Non-pigmented ciliary epithelial cell (primary cell): ENCODE data around the gene DSCAML1.

Source experiments
- DNase-seq: peaks from one replicate; pipeline ENCODE4 v3.0.0-alpha.2; 2010; ENCODE audit warnings: low read depth

The DSCAML1 gene

GRCh38 chr11:117688255-117688797 lies 108.7 kb downstream of the DSCAML1 start:
- no peak for DNase-seq

GRCh38 chr11:117687776-117688175 lies 109.2 kb downstream of the DSCAML1 start:
- DNase-seq = no peak

GRCh38 chr11:117686711-117687110 lies 110.3 kb downstream of the DSCAML1 start:
- no peak for DNase-seq

DNA sequence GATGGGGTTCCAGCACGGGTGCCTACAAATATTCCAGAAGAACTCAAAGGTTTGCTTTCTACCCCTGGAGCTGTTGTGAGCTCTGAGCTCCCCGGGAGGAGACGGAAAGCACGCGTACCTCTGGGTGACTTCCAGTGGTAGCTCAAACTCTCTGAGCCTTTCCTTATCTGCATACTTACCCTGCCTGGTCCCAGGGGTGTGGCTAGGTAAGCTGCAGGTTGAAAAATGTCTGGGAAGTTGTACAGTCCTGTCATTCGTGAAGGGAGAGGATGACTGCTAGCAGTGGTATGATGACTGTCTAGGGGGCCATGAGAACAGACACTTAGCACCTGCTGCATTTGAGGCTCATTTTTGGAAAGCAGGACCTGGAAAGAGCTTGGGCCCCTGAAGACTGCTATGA lies 111.5 kb downstream of the DSCAML1 start:
- DNase-seq = no peak

DNA sequence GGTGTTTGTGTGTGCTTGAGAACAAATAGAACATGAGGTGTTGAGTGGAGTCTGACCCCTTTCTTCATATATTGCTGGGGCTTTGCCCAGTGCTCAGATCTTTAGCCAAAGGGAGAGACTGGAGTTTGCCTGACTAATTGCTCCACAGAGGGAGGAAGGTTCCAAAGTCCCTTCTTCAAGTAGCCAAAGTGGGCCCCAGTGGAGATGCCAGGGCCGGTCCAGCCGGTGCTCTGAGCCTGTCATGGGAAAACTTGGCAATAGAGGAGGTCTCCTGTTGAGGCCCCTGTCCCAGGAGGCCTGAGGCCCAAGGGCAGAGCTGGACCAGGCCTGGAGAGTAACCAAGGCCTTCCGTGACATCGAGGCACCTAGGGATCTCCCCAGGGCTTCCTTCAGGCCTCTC lies 112.3 kb downstream of the DSCAML1 start:
- no peak for DNase-seq

- no peak for DNase-seq
These were observed 112.9 kb downstream of the DSCAML1 start for GRCh38 chr11:117684111-117684510.

GRCh38 chr11:117681438-117681837 lies 115.6 kb downstream of the DSCAML1 start:
- DNase-seq = no peak

GRCh38 chr11:117679461-117679860 lies 117.6 kb downstream of the DSCAML1 start:
- DNase-seq = no peak

DNA sequence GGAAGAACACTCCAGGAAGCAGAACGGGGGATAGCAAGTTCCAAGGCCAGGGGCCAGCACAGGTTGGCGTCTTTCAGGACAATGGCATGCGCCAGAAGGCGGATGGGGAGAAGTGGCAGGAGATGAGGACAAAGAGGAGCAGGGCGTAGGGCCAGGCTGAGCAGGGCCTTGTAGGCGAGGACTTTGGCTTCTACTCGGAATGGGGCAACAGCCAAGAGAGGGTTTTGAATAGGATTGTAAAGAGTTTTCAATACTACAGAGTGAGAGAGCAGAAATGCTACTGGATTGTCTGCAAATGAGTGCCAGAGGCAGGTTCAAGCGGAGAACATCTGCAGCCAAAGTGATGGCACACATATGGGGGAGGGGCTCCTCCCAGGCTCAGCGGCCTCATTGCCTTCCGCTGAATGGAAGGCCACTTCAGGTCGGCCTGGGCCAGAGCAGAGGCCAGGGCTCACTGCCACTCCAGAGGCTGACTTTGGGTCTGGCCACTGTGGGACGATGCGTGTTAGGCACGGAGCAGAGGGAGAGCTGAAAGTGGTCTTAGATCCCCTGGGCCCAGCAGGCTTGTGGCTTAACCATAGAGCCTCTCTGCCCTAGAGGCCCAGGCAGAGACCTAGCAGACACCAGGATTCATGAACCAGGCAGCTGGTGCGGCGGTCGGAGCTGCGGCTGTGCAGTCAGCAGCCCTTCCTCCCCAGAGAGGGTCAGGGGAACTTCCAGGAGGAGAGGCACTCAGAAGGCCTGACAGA lies 118.2 kb downstream of the DSCAML1 start:
- no peak for DNase-seq

- no peak for DNase-seq
These were observed 119.2 kb downstream of the DSCAML1 start for GRCh38 chr11:117677729-117678310.

GRCh38 chr11:117676501-117676900 lies 120.5 kb downstream of the DSCAML1 start:
- no peak for DNase-seq

DNA sequence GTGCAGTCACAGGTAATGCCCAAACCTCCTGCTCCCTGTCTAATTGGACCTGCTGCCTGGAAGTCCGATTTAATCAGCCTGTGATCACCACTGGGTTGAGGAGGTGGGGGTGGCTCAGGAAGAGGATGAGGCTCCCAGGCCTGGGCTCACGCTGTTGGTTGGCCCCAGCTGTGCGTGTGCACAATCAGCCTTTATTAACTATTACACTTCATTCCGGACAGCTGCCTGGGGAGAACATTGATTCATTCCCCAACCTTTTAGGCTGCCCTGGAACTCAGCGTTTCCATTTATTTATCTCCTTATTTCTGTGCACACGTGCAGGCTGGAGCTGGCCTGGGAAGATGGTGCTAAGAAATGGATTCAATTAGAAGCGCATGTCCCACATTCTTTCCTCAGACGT lies 123.4 kb downstream of the DSCAML1 start:
- DNase-seq = no peak

GRCh38 chr11:117671370-117671769 lies 125.6 kb downstream of the DSCAML1 start:
- no peak for DNase-seq

- DNase-seq = no peak
These were observed 126.1 kb downstream of the DSCAML1 start for GRCh38 chr11:117670924-117671323.

DNA sequence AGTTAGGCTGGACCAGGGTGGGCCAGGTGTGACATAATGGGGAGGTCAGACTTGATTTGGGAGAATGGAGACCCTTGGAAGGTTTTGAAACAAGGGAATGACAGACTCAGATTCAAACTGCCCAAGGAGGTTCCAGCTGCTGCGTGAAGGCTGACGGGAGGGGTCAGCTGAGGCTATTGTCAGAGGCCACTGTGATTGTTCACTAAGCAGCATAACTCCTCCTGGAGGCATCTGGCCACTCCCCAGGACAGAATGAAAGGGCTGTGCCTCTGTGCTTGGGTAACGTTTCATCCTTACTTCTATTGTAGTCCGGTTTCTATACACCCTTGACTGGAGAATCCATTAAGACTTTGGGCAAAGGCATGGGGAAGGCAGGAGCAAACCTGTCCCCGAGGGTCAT lies 126.6 kb downstream of the DSCAML1 start:
- no peak for DNase-seq

DNA sequence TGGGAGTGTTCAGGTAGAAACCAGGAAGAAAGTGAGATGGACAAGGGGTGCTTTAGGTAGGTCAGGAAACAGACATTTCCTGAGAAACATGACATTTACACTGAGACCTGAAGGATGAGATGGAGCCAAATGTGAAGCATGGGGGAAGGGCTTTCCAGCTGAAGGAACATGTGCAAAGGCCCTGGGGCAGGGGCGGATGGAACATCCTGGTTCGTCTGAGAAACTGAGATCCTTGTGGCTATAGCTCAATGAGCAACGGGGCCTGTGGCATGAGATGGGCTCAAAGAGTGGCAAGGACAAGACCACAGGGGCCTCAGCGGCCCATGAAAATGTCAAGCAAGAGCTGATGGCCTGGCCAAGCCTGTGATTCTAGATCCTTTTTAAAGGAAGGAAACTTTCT lies 127.4 kb downstream of the DSCAML1 start:
- DNase-seq = no peak

- DNase-seq = no peak
These were observed 128.0 kb downstream of the DSCAML1 start for GRCh38 chr11:117669062-117669461.

- no peak for DNase-seq
These were observed 128.7 kb downstream of the DSCAML1 start for GRCh38 chr11:117668321-117668751.

DNA sequence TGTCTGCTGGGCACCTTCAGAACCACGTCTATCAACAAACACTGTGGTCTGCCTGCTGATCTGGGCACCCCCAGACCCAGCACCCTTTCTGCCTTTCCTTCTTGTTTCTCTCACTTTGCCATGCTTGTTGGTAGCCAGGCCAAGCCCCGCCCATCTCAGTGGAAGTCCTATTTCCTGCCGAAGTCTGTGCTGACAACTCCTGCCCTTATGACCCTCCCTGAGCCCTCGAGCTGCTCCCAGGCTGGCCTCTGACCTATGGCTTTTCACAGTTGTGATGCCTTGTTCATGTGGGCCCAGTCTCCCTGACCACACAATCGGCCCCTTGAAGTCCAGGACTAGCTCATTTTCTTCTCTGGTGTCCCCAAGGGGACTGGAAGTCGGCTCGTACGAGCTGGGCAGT lies 132.1 kb downstream of the DSCAML1 start:
- no peak for DNase-seq

GRCh38 chr11:117663821-117664220 lies 133.2 kb downstream of the DSCAML1 start:
- no peak for DNase-seq

DNA sequence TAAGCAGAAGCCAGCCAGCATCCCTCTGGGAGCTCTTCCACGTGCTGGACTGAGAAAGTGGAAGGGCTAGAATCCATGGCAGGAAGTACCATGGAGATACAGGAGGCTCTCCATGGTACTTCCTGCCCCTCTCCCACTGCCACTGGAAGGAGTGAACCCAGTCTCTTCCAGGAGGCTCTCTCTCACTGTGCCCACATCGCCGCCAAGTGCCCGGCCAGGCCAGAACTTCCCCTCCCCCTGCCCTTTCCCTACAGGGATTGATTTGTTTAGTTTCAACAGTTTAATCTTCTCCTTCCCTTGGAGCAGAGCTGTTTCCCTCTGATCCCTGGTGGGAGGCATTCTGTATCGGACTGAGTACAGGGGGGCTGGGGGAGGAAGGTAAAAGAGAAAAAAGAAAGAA lies 133.6 kb downstream of the DSCAML1 start:
- DNase-seq = no peak

- no peak for DNase-seq
These were observed 134.2 kb downstream of the DSCAML1 start for GRCh38 chr11:117662671-117663269.

DNA sequence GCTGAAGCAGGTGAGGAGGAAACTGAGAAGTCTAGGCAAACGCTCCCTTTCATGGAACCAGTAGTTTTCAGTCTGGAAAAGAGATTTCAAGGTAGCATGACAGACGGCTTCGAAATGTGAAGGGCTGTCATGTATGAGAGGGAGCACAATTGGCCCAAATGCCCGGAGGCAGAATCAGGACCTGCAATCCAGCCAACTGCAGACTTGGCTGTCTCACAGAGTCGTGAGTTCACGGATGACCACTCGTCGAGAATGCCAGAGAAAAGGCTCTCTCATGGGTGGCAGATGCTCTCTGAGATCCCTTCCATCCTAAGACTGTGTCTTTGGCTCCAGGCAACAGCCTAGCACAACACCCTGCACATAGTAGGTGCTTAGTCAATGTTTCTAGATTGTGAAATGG lies 134.8 kb downstream of the DSCAML1 start:
- no peak for DNase-seq
